Measurements from ENCODE around the gene FARP2.

The FARP2 gene

GRCh38 chr2:241456546-241456945, 100.5 kb downstream of the FARP2 start:
- no peak for DNase-seq (ENCODE audit: low read depth)

- DNase-seq (ENCODE audit: low read depth): no peak
Observed at GRCh38 chr2:241458687-241459086, 102.6 kb downstream of the FARP2 start.

- DNase-seq (ENCODE audit: low read depth): no peak
Observed at GRCh38 chr2:241459520-241459919, 103.4 kb downstream of the FARP2 start.

GRCh38 chr2:241460631-241461030, 104.5 kb downstream of the FARP2 start:
- no peak for DNase-seq (ENCODE audit: low read depth)

- no peak for DNase-seq (ENCODE audit: low read depth)
Observed at GRCh38 chr2:241461693-241462677, 105.9 kb downstream of the FARP2 start.

GRCh38 chr2:241463276-241464135, 107.4 kb downstream of the FARP2 start:
- no peak for DNase-seq (ENCODE audit: low read depth)

- no peak for DNase-seq (ENCODE audit: low read depth)
Observed at GRCh38 chr2:241465543-241465942, 109.5 kb downstream of the FARP2 start.

GRCh38 chr2:241466230-241466629, 110.1 kb downstream of the FARP2 start:
- no peak for DNase-seq (ENCODE audit: low read depth)

- no peak for DNase-seq (ENCODE audit: low read depth)
Observed at GRCh38 chr2:241467777-241468475, 111.8 kb downstream of the FARP2 start.

- DNase-seq (ENCODE audit: low read depth): no peak
Observed at GRCh38 chr2:241468476-241468781, 112.3 kb downstream of the FARP2 start.

- DNase-seq (ENCODE audit: low read depth): no peak
Observed at GRCh38 chr2:241469746-241470145, 113.7 kb downstream of the FARP2 start.

- DNase-seq (ENCODE audit: low read depth): no peak
Observed at GRCh38 chr2:241473399-241473798, 117.3 kb downstream of the FARP2 start.

- no peak for DNase-seq (ENCODE audit: low read depth)
Observed at GRCh38 chr2:241475267-241475666, 119.2 kb downstream of the FARP2 start.

- no peak for DNase-seq (ENCODE audit: low read depth)
Observed at GRCh38 chr2:241478166-241478565, 122.1 kb downstream of the FARP2 start.

GRCh38 chr2:241479026-241479898, 123.2 kb downstream of the FARP2 start:
- DNase-seq (ENCODE audit: low read depth): no peak

GRCh38 chr2:241481687-241482086, 125.6 kb downstream of the FARP2 start:
- no peak for DNase-seq (ENCODE audit: low read depth)

- DNase-seq (ENCODE audit: low read depth): no peak
Observed at GRCh38 chr2:241482126-241482955, 126.3 kb downstream of the FARP2 start.

GRCh38 chr2:241483305-241483704, 127.2 kb downstream of the FARP2 start:
- DNase-seq (ENCODE audit: low read depth): no peak

- DNase-seq (ENCODE audit: low read depth): no peak
Observed at GRCh38 chr2:241485172-241485911, 129.3 kb downstream of the FARP2 start.

GRCh38 chr2:241489088-241489487, 133.0 kb downstream of the FARP2 start:
- no peak for DNase-seq (ENCODE audit: low read depth)
